ENCODE measurements around the gene RNF5. TPM values are rescaled to one million over a fixed set of nuclear protein-coding genes. Genes with fewer than 3 reads are reported as not detected.
A peak's percentile ranks its signal among the peaks of the same experiment; 100 is the strongest.

Gene RNF5
- total and polyA plus RNA-seq, 9 of the 15 experiments (the other 6 are each of a cell fraction or from before 2014, with no cell fraction given), result 62.2 to 245 (median 129) TPM

DNA sequence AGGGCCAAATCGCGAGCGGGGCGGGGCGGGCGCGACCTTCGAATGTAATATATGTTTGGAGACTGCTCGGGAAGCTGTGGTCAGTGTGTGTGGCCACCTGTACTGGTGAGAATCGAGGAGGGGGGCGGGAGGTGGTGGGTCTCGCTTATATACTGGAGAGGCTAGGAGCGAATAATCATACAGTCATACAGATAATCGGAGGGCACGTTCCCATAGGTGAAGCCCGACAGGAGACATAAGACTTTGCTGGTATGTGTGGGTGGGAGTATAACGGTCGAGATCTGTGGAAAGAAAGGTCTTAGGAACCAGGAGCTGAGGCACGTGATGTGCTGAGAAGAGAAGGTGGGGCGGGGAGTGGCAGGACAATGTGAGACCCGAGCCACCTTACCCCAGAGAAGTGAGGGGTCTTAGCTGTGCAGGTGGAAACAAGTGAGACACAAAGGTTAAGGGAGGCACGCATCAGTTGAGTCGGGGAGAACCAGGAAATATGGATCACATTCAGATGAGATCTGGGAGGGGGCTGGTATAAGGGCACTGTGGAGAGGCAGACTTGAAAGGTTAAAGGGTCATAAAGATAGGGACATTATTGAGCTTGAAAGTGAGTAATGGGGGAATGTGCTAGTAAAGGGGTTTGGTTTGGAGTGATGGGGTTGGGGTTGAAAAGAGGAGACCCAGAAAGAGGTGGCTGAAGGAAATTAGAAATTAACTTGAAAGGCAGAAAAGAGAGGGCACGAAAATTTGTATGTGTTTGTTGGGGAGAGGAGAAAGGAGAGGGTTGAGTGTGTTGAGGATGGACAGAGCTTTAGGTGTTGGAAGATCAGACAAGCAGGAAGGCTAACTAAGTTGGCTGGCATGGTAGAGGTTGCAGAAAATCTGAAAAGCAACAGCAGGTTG lies 589 bp downstream of the RNF5 start (continued):
- TF ChIP-seq, protein P1, sequence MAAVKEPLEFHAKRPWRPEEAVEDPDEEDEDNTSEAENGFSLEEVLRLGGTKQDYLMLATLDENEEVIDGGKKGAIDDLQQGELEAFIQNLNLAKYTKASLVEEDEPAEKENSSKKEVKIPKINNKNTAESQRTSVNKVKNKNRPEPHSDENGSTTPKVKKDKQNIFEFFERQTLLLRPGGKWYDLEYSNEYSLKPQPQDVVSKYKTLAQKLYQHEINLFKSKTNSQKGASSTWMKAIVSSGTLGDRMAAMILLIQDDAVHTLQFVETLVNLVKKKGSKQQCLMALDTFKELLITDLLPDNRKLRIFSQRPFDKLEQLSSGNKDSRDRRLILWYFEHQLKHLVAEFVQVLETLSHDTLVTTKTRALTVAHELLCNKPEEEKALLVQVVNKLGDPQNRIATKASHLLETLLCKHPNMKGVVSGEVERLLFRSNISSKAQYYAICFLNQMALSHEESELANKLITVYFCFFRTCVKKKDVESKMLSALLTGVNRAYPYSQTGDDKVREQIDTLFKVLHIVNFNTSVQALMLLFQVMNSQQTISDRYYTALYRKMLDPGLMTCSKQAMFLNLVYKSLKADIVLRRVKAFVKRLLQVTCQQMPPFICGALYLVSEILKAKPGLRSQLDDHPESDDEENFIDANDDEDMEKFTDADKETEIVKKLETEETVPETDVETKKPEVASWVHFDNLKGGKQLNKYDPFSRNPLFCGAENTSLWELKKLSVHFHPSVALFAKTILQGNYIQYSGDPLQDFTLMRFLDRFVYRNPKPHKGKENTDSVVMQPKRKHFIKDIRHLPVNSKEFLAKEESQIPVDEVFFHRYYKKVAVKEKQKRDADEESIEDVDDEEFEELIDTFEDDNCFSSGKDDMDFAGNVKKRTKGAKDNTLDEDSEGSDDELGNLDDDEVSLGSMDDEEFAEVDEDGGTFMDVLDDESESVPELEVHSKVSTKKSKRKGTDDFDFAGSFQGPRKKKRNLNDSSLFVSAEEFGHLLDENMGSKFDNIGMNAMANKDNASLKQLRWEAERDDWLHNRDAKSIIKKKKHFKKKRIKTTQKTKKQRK (IDR thresholded peaks at IDR 0.05; ENCODE audit: borderline replicate concordance, low read depth, low read length), result no peak
- TF ChIP-seq KLF13 (tag; IDR thresholded peaks at IDR 0.05; ENCODE audit: borderline replicate concordance, low read depth) (no peak), BRCA1 (IDR thresholded peaks at IDR 0.05) (no peak), BRCA1 (CRISPR knock-in tag; IDR thresholded peaks at IDR 0.05) (no peak), FOXM1 (IDR thresholded peaks at IDR 0.05; ENCODE audit: low read depth) (peak; percentile 4; the same call in 1 of the 2 replicates), FOXM1 (CRISPR knock-in tag; IDR thresholded peaks at IDR 0.05; ENCODE audit: low read depth) (no peak), SMAD3 (CRISPR knock-in tag; conservative IDR thresholded peaks at IDR 0.05) (no peak), LCOR (CRISPR knock-in tag; IDR thresholded peaks at IDR 0.05) (no peak), NR2C1 (IDR thresholded peaks at IDR 0.05) (no peak), NR2C1 (tag; IDR thresholded peaks at IDR 0.05) (no peak), CBX5 (IDR thresholded peaks at IDR 0.05; ENCODE audit: borderline replicate concordance, low read depth) (no peak)
- TF ChIP-seq, protein P2, sequence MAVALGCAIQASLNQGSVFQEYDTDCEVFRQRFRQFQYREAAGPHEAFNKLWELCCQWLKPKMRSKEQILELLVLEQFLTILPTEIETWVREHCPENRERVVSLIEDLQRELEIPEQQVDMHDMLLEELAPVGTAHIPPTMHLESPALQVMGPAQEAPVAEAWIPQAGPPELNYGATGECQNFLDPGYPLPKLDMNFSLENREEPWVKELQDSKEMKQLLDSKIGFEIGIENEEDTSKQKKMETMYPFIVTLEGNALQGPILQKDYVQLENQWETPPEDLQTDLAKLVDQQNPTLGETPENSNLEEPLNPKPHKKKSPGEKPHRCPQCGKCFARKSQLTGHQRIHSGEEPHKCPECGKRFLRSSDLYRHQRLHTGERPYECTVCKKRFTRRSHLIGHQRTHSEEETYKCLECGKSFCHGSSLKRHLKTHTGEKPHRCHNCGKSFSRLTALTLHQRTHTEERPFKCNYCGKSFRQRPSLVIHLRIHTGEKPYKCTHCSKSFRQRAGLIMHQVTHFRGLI (CRISPR knock-in tag; IDR thresholded peaks at IDR 0.05), result no peak
- TF ChIP-seq, protein P3, sequence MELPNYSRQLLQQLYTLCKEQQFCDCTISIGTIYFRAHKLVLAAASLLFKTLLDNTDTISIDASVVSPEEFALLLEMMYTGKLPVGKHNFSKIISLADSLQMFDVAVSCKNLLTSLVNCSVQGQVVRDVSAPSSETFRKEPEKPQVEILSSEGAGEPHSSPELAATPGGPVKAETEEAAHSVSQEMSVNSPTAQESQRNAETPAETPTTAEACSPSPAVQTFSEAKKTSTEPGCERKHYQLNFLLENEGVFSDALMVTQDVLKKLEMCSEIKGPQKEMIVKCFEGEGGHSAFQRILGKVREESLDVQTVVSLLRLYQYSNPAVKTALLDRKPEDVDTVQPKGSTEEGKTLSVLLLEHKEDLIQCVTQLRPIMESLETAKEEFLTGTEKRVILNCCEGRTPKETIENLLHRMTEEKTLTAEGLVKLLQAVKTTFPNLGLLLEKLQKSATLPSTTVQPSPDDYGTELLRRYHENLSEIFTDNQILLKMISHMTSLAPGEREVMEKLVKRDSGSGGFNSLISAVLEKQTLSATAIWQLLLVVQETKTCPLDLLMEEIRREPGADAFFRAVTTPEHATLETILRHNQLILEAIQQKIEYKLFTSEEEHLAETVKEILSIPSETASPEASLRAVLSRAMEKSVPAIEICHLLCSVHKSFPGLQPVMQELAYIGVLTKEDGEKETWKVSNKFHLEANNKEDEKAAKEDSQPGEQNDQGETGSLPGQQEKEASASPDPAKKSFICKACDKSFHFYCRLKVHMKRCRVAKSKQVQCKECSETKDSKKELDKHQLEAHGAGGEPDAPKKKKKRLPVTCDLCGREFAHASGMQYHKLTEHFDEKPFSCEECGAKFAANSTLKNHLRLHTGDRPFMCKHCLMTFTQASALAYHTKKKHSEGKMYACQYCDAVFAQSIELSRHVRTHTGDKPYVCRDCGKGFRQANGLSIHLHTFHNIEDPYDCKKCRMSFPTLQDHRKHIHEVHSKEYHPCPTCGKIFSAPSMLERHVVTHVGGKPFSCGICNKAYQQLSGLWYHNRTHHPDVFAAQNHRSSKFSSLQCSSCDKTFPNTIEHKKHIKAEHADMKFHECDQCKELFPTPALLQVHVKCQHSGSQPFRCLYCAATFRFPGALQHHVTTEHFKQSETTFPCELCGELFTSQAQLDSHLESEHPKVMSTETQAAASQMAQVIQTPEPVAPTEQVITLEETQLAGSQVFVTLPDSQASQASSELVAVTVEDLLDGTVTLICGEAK (IDR thresholded peaks at IDR 0.05), result peak; percentile 42; the same call in 1 of the 2 replicates
- TF ChIP-seq, protein P3 (CRISPR knock-in tag; IDR thresholded peaks at IDR 0.05), result no peak

All from K562 (cell line).